Neural cell (in vitro differentiated cells): ENCODE data around the gene ZNF462. TPM values are rescaled to one million over a fixed set of nuclear protein-coding genes. Genes with fewer than 3 reads are reported as not detected.

ENCODE experiments used
- H2AFZ ChIP-seq: fragments of 200-600, 300-800 bp; sonication (generic), shearing (Covaris generic); 2 replicates; pipeline ENCODE4 v1.6.0; 2014; ENCODE audit warnings: low read depth, mild to moderate bottlenecking, antibody characterized with exemption, low read length, moderate library complexity
- H3F3A ChIP-seq: fragments of 200-600 bp; shearing (Covaris generic); 2 replicates; pipeline ENCODE4 v1.6.1; 2016; ENCODE audit warnings: mild to moderate bottlenecking, moderate library complexity, mixed read lengths, antibody characterized with exemption, low read length; ENCODE audit not compliant: insufficient read depth, poor library complexity, severe bottlenecking
- H3K27ac ChIP-seq: fragments of 200-600, 300-800 bp; sonication (generic), shearing (Covaris generic); 2 replicates; pipeline ENCODE4 v1.5.1; 2014; ENCODE audit warnings: mild to moderate bottlenecking, low read length, moderate library complexity
- H3K27me3 ChIP-seq: fragments of 300-800, 200-600 bp; sonication (generic), shearing (Covaris generic); 2 replicates; pipeline ENCODE4 v1.6.0; 2014; ENCODE audit warnings: mild to moderate bottlenecking, low read depth, low read length, moderate library complexity; ENCODE audit not compliant: insufficient read depth
- H3K36me3 ChIP-seq: fragments of 300-800, 200-600 bp; sonication (generic), shearing (Covaris generic); 2 replicates; pipeline ENCODE4 v1.5.1; 2014; ENCODE audit warnings: mild to moderate bottlenecking, antibody characterized with exemption, low read length, moderate library complexity; ENCODE audit not compliant: insufficient read depth
- H3K4me2 ChIP-seq: fragments of 300-800, 200-600 bp; sonication (generic), shearing (Covaris generic); 2 replicates; pipeline ENCODE4 v1.6.0; 2014; ENCODE audit warnings: mild to moderate bottlenecking, low read length
- H3K4me3 ChIP-seq: fragments of 300-800, 200-600 bp; sonication (generic), shearing (Covaris generic); 2 replicates; pipeline ENCODE4 v1.5.1; 2014; ENCODE audit warnings: mild to moderate bottlenecking, low read length, moderate library complexity
- H3K79me2 ChIP-seq: fragments of 200-600 bp; shearing (Covaris generic); replicated peaks from 2 replicates; pipeline ENCODE4 v1.6.0; 2014; ENCODE audit warnings: mild to moderate bottlenecking, low read length, moderate library complexity; ENCODE audit not compliant: insufficient read depth
- H3K9ac ChIP-seq: fragments of 300-800, 200-600 bp; sonication (generic), shearing (Covaris generic); 2 replicates; pipeline ENCODE4 v1.6.1; 2016; ENCODE audit warnings: mild to moderate bottlenecking, low read length, mixed read lengths
- H3K9me2 ChIP-seq: fragments of 200-600 bp; shearing (Covaris generic); 2 replicates; pipeline ENCODE4 v1.6.1; 2016; ENCODE audit warnings: mild to moderate bottlenecking, low read length, mixed read lengths; ENCODE audit not compliant: insufficient read depth
- H3K9me3 ChIP-seq: fragments of 200-600, 300-800 bp; sonication (generic), shearing (Covaris generic); 2 replicates; pipeline ENCODE4 v1.6.1; 2016; ENCODE audit warnings: mild to moderate bottlenecking, mixed run types, low read length, moderate library complexity, mixed read lengths
- H4K20me1 ChIP-seq: fragments of 200-600 bp; shearing (Covaris generic); 2 replicates; pipeline ENCODE4 v1.6.1; 2016; ENCODE audit warnings: mild to moderate bottlenecking, mixed run types; ENCODE audit not compliant: insufficient read depth
- CTCF ChIP-seq: fragments of 450-650 bp; IDR thresholded peaks from 2 replicates; pipeline ENCODE4 v1.5.1; 2014; ENCODE audit warnings: antibody characterized with exemption, mild to moderate bottlenecking, moderate library complexity; ENCODE audit not compliant: poor library complexity, severe bottlenecking
- EP300 ChIP-seq: fragments of 450-650 bp; conservative IDR thresholded peaks from 2 replicates; pipeline ENCODE4 v1.6.1; 2014; ENCODE audit warnings: antibody characterized with exemption, mild to moderate bottlenecking, moderate library complexity; ENCODE audit not compliant: poor library complexity, severe bottlenecking
- EZH2 ChIP-seq: fragments of 200-600, 300-800 bp; shearing (Covaris generic), sonication (generic); IDR thresholded peaks from 2 replicates; pipeline ENCODE4 v1.6.1; 2014; ENCODE audit warnings: antibody characterized with exemption, low read length, borderline replicate concordance, mild to moderate bottlenecking; ENCODE audit not compliant: insufficient read depth, poor library complexity, severe bottlenecking
- MXI1 ChIP-seq: fragments of 450-650 bp; conservative IDR thresholded peaks from 2 replicates; pipeline ENCODE4 v1.6.1; 2014; ENCODE audit warnings: antibody characterized with exemption, mild to moderate bottlenecking; ENCODE audit not compliant: poor library complexity, severe bottlenecking
- POLR2AphosphoS5 ChIP-seq: IDR thresholded peaks from 2 replicates; pipeline ENCODE4 v1.6.1; 2012
- RAD21 ChIP-seq: fragments of 450-650 bp; conservative IDR thresholded peaks from 2 replicates; pipeline ENCODE4 v1.6.1; 2014; ENCODE audit warnings: antibody characterized with exemption, mild to moderate bottlenecking, moderate library complexity
- REST ChIP-seq: IDR thresholded peaks from 2 replicates; pipeline ENCODE4 v1.6.1; 2012; ENCODE audit warnings: borderline replicate concordance
- SMC3 ChIP-seq: fragments of 450-650 bp; conservative IDR thresholded peaks from 2 replicates; pipeline ENCODE4 v1.6.1; 2014; ENCODE audit warnings: antibody characterized with exemption, mild to moderate bottlenecking, moderate library complexity; ENCODE audit not compliant: poor library complexity
- TAF1 ChIP-seq: IDR thresholded peaks from 2 replicates; pipeline ENCODE4 v1.6.1; 2012; ENCODE audit warnings: low read depth
- polyA plus RNA-seq: library from polyadenylated mRNA; depleted of rRNA; stranded (reverse); fragments of >200 nt; gene quantifications from 2 replicates; pipeline ENCODE4 v1.2.3, GENCODE V29; 2014

Gene ZNF462
- polyA plus RNA-seq, 1 donor from 2014 or later: 9.1 TPM

GRCh38 chr9:106962122-106962521, 99.2 kb downstream of the ZNF462 start:
- Histone ChIP-seq H3K9me2 (no peaks in the 10 kb centered on the region), H3K79me2 (peaks cover 3% of the 10 kb centered on the region), H2AFZ (no peak overlapping the region), H3F3A (no peaks in the 10 kb centered on the region), H3K4me3 (no peak overlapping the region), H3K9ac (no peak overlapping the region), H3K27me3 (no peaks in the 10 kb centered on the region), H3K36me3 (peaks cover 9% of the 10 kb centered on the region), H3K27ac (no peak overlapping the region), H4K20me1 (no peaks in the 10 kb centered on the region), H3K9me3 (no peaks in the 10 kb centered on the region), H3K4me2 (no peak overlapping the region)
- TF ChIP-seq REST (no peak), TAF1 (no peak), CTCF (no peak), EZH2 (no peak), RAD21 (no peak), POLR2AphosphoS5 (no peak), SMC3 (no peak), EP300 (no peak), MXI1 (no peak)

DNA sequence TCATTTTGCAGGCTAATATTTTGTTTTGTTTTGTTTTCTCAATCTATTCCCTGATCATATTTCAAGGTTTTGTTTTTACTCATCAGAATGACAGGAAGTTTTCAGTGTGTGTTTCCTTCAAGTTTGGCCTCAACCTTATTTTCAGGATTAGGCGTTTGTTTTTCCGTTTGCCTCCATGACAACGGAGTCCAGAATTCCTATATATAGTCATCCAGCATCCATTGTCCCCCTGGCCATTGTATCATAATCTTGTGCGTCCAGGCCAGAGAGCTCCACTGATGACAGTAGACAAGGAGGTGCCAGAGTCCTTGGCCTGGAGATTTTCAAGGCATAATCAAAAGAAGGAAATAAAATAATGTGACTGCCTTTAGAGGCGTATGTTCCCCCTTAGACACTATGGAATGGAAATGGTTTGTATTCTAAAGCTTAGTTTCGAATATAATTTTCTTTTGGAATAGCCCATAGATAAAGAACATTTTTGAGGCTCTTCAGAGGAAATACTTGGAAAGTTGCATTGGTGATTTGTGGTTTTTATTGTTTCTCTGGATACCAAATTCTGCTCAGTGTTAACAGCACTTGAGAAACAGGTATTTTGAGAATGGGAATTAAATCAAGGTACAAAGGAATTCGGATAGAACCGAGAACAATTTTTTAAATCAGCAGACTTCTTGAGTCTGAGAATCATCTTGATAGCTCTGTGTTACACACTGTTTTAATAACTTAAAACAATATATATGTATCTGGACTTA, 99.8 kb downstream of the ZNF462 start:
- Histone ChIP-seq H3K4me2 (no peak overlapping the region), H2AFZ (no peak overlapping the region), H3K27ac (no peak overlapping the region), H3K27me3 (no peaks in the 10 kb centered on the region), H3K36me3 (peaks cover 9% of the 10 kb centered on the region), H3K9ac (no peak overlapping the region), H3K79me2 (peaks cover 3% of the 10 kb centered on the region), H3F3A (no peaks in the 10 kb centered on the region), H3K4me3 (no peak overlapping the region), H3K9me2 (no peaks in the 10 kb centered on the region), H3K9me3 (no peaks in the 10 kb centered on the region), H4K20me1 (no peaks in the 10 kb centered on the region)
- TF ChIP-seq RAD21: no peak
- no peak for TF ChIP-seq POLR2AphosphoS5
- no peak for TF ChIP-seq SMC3
- no peak for TF ChIP-seq EP300
- TF ChIP-seq EZH2: no peak
- TF ChIP-seq REST: no peak
